ENCODE results near the gene COMMD1.
"Not testable (repeated sequence)": the region's sequence is repeated elsewhere in the genome, so short reads cannot be mapped to it uniquely, and the experiment has no call there.

COMMD1 gene

GRCh38 chr2:61888267-61889055 is 17.0 kb upstream of the COMMD1 start, which contains the start of gene CCT4:
CCT4 (minus strand) TSS chr2:61888656; CDS start chr2:61888507, 149 bp downstream.
- H3K9me3 ChIP-seq (ENCODE audit: insufficient read depth, low read depth, low read length) = no peaks in the 10 kb centered on the region
- H3K4me1 ChIP-seq (ENCODE audit: insufficient read depth, low read length) = no peaks in the 10 kb centered on the region
- peak within 1 kb of the TSS; percentile 100 for H3K9ac ChIP-seq (ENCODE audit: low read depth, low read length)
- peaks cover 30% of the 10 kb centered on the region for H3K36me3 ChIP-seq (ENCODE audit: insufficient read depth, low read depth, low read length)
- no peaks in the 10 kb centered on the region for H3K27me3 ChIP-seq (ENCODE audit: insufficient read depth, low read length)
- H3K27ac ChIP-seq (ENCODE audit: low read length) = peak within 1 kb of the TSS; percentile 89
- H3K4me3 ChIP-seq (ENCODE audit: low read length) = peak within 1 kb of the TSS; percentile 100

GRCh38 chr2:61898810-61899209 is 6.7 kb upstream of the COMMD1 start:
- no peaks in the 10 kb centered on the region; the same call in 1 of the 2 replicates for H3K9me3 ChIP-seq (ENCODE audit: insufficient read depth, low read depth, low read length)
- no peak overlapping the region for H3K4me3 ChIP-seq (ENCODE audit: low read length)
- no peaks in the 10 kb centered on the region for H3K27me3 ChIP-seq (ENCODE audit: insufficient read depth, low read length)
- H3K9ac ChIP-seq (ENCODE audit: low read depth, low read length) = no peak overlapping the region
- no peaks in the 10 kb centered on the region for H3K4me1 ChIP-seq (ENCODE audit: insufficient read depth, low read length)
- no peaks in the 10 kb centered on the region for H3K36me3 ChIP-seq (ENCODE audit: insufficient read depth, low read depth, low read length)
- H3K27ac ChIP-seq (ENCODE audit: low read length) = no peak overlapping the region

GRCh38 chr2:61900281-61900680 is 5.2 kb upstream of the COMMD1 start:
- Histone ChIP-seq H3K9ac (ENCODE audit: low read depth, low read length) (no peak overlapping the region), H3K4me3 (ENCODE audit: low read length) (no peak overlapping the region), H3K27me3 (ENCODE audit: insufficient read depth, low read length) (no peaks in the 10 kb centered on the region), H3K4me1 (ENCODE audit: insufficient read depth, low read length) (no peaks in the 10 kb centered on the region), H3K27ac (ENCODE audit: low read length) (no peak overlapping the region), H3K36me3 (ENCODE audit: insufficient read depth, low read depth, low read length) (no peaks in the 10 kb centered on the region), H3K9me3 (ENCODE audit: insufficient read depth, low read depth, low read length) (no peaks in the 10 kb centered on the region; the same call in 1 of the 2 replicates)

- no peaks in the 10 kb centered on the region for H3K9me3 ChIP-seq (ENCODE audit: insufficient read depth, low read depth, low read length)
- H3K36me3 ChIP-seq (ENCODE audit: insufficient read depth, low read depth, low read length) = no peaks in the 10 kb centered on the region
- no peaks in the 10 kb centered on the region; the same call in 1 of the 2 replicates for H3K4me1 ChIP-seq (ENCODE audit: insufficient read depth, low read length)
- H3K4me3 ChIP-seq (ENCODE audit: low read length) = peak overlapping the region; percentile 92
- H3K27ac ChIP-seq (ENCODE audit: low read length) = no peak overlapping the region
- H3K27me3 ChIP-seq (ENCODE audit: insufficient read depth, low read length) = no peaks in the 10 kb centered on the region
- peak overlapping the region; percentile 91 for H3K9ac ChIP-seq (ENCODE audit: low read depth, low read length)
Measured at GRCh38 chr2:61906186-61906470, 654 bp downstream of the COMMD1 start.

- no peaks in the 10 kb centered on the region; the same call in 1 of the 2 replicates for H3K4me1 ChIP-seq (ENCODE audit: insufficient read depth, low read length)
- no peaks in the 10 kb centered on the region for H3K27me3 ChIP-seq (ENCODE audit: insufficient read depth, low read length)
- H3K27ac ChIP-seq (ENCODE audit: low read length) = no peak overlapping the region
- H3K36me3 ChIP-seq (ENCODE audit: insufficient read depth, low read depth, low read length) = no peaks in the 10 kb centered on the region
- H3K4me3 ChIP-seq (ENCODE audit: low read length) = no peak overlapping the region
- no peak overlapping the region for H3K9ac ChIP-seq (ENCODE audit: low read depth, low read length)
- no peaks in the 10 kb centered on the region for H3K9me3 ChIP-seq (ENCODE audit: insufficient read depth, low read depth, low read length)
Measured at GRCh38 chr2:61909116-61909515, 3.6 kb downstream of the COMMD1 start.

- H3K9me3 ChIP-seq (ENCODE audit: insufficient read depth, low read depth, low read length) = no peaks in the 10 kb centered on the region
- H3K36me3 ChIP-seq (ENCODE audit: insufficient read depth, low read depth, low read length) = no peaks in the 10 kb centered on the region
- H3K4me1 ChIP-seq (ENCODE audit: insufficient read depth, low read length) = no peaks in the 10 kb centered on the region; the same call in 1 of the 2 replicates
- H3K4me3 ChIP-seq (ENCODE audit: low read length) = no peak overlapping the region
- no peak overlapping the region for H3K27ac ChIP-seq (ENCODE audit: low read length)
- H3K27me3 ChIP-seq (ENCODE audit: insufficient read depth, low read length) = no peaks in the 10 kb centered on the region
- no peak overlapping the region for H3K9ac ChIP-seq (ENCODE audit: low read depth, low read length)
Measured at GRCh38 chr2:61910603-61911002, 5.1 kb downstream of the COMMD1 start.

GRCh38 chr2:61911510-61911909 is 6.0 kb downstream of the COMMD1 start:
- Histone ChIP-seq H3K9ac (ENCODE audit: low read depth, low read length) (no peak overlapping the region), H3K36me3 (ENCODE audit: insufficient read depth, low read depth, low read length) (no peaks in the 10 kb centered on the region), H3K4me1 (ENCODE audit: insufficient read depth, low read length) (no peaks in the 10 kb centered on the region; the same call in 1 of the 2 replicates), H3K4me3 (ENCODE audit: low read length) (no peak overlapping the region), H3K27me3 (ENCODE audit: insufficient read depth, low read length) (no peaks in the 10 kb centered on the region), H3K27ac (ENCODE audit: low read length) (no peak overlapping the region), H3K9me3 (ENCODE audit: insufficient read depth, low read depth, low read length) (no peaks in the 10 kb centered on the region)

- H3K36me3 ChIP-seq (ENCODE audit: insufficient read depth, low read depth, low read length); H3K4me3 ChIP-seq (ENCODE audit: low read length); H3K4me1 ChIP-seq (ENCODE audit: insufficient read depth, low read length); H3K9ac ChIP-seq (ENCODE audit: low read depth, low read length); H3K9me3 ChIP-seq (ENCODE audit: insufficient read depth, low read depth, low read length); H3K27me3 ChIP-seq (ENCODE audit: insufficient read depth, low read length); H3K27ac ChIP-seq (ENCODE audit: low read length): not testable (repeated sequence)
Measured at GRCh38 chr2:61914794-61915193, 9.3 kb downstream of the COMMD1 start.

GRCh38 chr2:61920548-61920947 is 15.1 kb downstream of the COMMD1 start:
- Histone ChIP-seq H3K9ac (ENCODE audit: low read depth, low read length) (no peak overlapping the region), H3K4me1 (ENCODE audit: insufficient read depth, low read length) (no peaks in the 10 kb centered on the region; the same call in 1 of the 2 replicates), H3K27ac (ENCODE audit: low read length) (no peak overlapping the region), H3K9me3 (ENCODE audit: insufficient read depth, low read depth, low read length) (no peaks in the 10 kb centered on the region), H3K4me3 (ENCODE audit: low read length) (no peak overlapping the region), H3K27me3 (ENCODE audit: insufficient read depth, low read length) (no peaks in the 10 kb centered on the region), H3K36me3 (ENCODE audit: insufficient read depth, low read depth, low read length) (no peaks in the 10 kb centered on the region)

GRCh38 chr2:61922714-61923113 is 17.2 kb downstream of the COMMD1 start:
- no peaks in the 10 kb centered on the region for H3K36me3 ChIP-seq (ENCODE audit: insufficient read depth, low read depth, low read length)
- peaks cover 9% of the 10 kb centered on the region; the same call in 1 of the 2 replicates for H3K4me1 ChIP-seq (ENCODE audit: insufficient read depth, low read length)
- no peak overlapping the region for H3K27ac ChIP-seq (ENCODE audit: low read length)
- peaks cover 6% of the 10 kb centered on the region; the same call in 1 of the 2 replicates for H3K9me3 ChIP-seq (ENCODE audit: insufficient read depth, low read depth, low read length)
- H3K4me3 ChIP-seq (ENCODE audit: low read length) = no peak overlapping the region
- no peak overlapping the region for H3K9ac ChIP-seq (ENCODE audit: low read depth, low read length)
- no peaks in the 10 kb centered on the region for H3K27me3 ChIP-seq (ENCODE audit: insufficient read depth, low read length)

- H3K36me3 ChIP-seq (ENCODE audit: insufficient read depth, low read depth, low read length) = no peaks in the 10 kb centered on the region
- peak overlapping the region; percentile 56; the same call in 1 of the 2 replicates for H3K4me3 ChIP-seq (ENCODE audit: low read length)
- no peak overlapping the region for H3K27ac ChIP-seq (ENCODE audit: low read length)
- peak overlapping the region; percentile 29; the same call in 1 of the 2 replicates for H3K9ac ChIP-seq (ENCODE audit: low read depth, low read length)
- peaks cover 9% of the 10 kb centered on the region; the same call in 1 of the 2 replicates for H3K4me1 ChIP-seq (ENCODE audit: insufficient read depth, low read length)
- H3K9me3 ChIP-seq (ENCODE audit: insufficient read depth, low read depth, low read length) = peaks cover 6% of the 10 kb centered on the region; the same call in 1 of the 2 replicates
- no peaks in the 10 kb centered on the region for H3K27me3 ChIP-seq (ENCODE audit: insufficient read depth, low read length)
Measured at GRCh38 chr2:61924895-61925663, 19.6 kb downstream of the COMMD1 start.
